Measurements from ENCODE around the gene GPR162.
"Not testable (repeated sequence)": the region's sequence is repeated elsewhere in the genome, so short reads cannot be mapped to it uniquely, and the experiment has no call there.

GPR162 gene

DNA sequence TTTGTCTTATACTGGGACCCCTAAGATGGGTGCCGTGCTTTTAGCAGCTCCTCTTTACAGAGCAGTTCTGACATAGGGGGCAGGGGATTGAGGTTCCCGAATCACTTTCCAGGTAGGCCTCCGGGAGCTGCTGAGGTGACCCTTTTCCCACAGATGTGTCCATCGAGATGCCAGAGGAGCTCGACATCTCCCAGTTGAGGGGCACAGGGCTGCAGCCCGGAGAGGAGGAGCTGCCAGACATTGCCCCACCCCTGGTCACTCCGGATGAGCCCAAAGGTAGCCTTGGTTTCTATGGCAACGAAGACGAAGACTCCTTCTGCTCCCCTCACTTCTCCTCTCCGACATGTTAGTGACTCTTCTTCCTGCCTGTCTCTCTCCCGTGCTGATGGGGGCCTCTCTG is 41.4 kb downstream of the GPR162 start:
- no peak for DNase-seq

DNA sequence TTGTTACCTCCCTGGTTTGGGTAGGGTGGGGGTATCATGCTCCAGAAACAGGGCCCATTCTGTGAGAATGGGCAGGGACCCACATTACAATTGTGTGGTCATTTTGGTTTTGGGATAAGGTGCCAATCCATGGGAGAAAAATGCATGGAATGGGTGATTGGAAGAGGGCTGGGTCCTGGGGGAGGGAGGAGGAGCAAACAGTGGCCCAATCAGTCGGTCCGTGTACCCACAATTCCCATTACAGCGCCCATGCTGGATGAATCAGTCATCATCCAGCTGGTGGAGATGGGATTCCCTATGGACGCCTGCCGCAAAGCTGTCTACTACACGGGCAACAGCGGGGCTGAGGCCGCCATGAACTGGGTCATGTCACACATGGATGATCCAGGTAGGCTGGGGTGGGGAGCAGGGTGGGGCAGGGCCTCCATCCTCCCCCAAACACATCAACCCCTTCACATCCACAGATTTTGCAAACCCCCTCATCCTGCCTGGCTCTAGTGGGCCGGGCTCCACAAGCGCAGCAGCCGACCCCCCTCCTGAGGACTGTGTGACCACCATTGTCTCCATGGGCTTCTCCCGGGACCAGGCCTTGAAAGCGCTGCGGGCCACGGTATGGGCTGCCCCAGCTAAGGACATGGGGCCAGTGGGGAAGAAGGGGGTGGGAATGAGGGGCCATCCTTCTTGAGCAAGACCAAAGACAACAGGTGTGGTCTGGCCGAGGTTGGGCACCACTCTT is 42.1 kb downstream of the GPR162 start:
- DNase-seq, result no peak

DNA sequence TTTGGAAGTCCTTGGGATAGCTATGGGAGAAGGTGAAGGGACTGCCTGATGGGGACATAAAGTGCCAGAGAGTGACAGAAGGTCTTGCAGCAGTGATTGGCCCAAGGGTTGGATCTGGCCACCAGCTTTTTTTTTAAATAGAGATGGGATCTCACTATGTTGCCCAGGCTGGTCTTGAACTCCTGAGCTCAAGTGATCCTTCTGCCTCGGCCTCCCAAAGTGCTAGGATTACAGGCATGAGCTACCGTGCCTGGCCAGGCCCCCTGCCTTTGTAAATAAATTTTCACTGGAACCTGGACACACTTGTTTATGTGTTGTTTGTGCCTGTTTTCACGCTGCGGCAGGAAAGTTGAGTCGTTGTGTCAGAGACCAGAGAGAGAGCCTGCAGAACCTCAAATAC is 43.7 kb downstream of the GPR162 start:
- DNase-seq, result not testable (repeated sequence)

DNA sequence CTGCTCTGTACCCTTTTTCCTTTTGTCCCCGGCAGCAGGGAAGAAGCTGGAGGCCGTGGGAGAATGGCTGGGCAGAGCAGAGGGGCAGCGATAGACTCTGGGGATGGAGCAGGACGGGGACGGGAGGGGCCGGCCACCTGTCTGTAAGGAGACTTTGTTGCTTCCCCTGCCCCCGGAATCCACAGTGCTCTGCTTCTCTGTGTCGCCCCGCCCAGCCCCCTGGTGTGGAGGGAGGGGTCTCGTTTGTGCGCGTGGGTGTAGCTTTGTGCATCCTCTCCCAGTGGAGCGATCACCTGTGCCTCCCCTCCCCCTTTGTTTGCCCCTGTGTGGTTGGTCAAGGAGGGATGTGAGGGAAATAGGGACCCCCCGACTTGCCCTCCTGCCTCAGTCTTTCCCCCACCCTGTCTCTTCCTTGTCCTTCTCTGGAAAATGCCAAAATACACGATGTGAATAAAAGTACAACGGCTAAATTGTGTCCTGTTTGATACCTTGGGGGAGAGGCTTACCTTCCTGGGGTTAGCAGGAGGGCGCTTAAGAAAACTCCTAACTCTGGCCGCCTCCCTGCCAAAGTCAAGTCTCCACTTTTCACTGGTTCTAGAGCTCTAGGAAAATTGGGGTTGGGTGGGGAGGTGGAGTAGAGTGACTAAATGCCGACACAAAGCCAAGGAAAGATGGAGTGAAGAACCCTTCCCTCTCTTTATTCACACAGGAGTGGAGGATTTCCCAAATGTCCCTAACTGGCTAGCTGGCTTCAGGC is 44.7 kb downstream of the GPR162 start:
- no peak for DNase-seq

DNA sequence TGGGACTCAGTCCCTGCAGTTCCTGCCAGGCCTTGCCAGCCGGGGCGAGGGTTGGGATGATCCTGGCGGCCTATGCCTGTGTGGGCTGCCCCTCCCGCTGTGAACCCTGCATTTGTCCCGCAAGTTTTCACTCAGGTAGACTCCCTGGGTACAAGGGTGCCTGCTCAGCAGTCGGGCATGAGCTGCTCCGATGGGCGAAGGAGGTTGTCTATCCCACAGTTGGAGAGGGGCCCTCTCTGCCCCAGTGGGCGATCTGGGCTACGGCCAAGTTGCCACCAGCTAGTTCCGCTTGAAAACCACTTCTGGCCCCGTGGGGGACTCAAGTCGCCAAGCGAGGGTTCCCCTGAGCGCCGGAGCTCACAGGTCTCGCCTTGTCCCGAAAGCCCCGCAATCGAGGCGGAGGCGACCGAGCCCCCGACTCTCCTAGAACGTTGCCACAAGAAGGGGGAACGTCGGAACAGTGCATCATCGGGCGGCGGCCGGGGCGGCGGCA is 45.3 kb downstream of the GPR162 start:
- DNase-seq, result no peak

- DNase-seq, result peak; percentile 27
These were observed 46.0 kb downstream of the GPR162 start, which contains the start of gene TPI1 for GRCh38 chr12:6867413-6868210. Gene TPI1 (plus strand): TSS chr12:6867531. CDS start chr12:6867567, 36 bp downstream.

DNA sequence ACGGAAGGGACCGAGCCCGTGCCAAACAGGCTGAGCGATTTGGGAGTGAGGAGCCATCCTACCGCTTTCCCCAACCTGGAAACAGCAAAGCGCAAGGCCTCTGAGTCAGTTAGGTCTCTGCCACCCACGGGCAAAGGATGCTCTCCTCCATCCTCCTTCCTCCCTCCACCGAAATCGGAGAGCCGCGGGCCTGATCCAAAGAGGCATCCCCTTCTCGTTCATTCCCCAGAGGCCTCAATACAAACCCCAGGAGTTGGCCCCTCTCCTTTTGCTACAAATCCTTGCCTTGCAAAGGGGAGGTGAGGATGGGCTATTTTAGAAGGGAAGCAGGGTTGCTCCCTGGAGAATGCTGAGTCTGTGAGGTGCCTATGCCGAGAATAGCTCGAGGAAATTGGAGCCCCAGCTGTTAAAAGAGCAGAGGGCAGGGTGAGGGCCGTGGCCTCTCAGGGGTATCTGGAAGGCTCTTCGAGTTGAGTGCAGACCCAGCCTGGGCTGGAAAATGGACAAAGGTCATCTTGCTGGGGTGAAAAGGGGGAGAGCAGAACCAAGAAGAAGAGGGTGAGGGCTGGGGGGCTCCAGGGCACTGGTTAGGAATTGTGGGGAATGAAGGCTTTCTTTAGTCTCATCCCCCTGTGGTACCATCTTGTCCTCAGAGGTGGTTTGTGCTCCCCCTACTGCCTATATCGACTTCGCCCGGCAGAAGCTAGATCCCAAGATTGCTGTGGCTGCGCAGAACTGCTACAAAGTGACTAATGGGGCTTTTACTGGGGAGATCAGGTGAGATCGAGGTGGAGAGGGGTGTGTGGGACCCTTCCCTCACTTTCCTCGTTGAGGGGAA is 46.8 kb downstream of the GPR162 start:
- no peak for DNase-seq

DNA sequence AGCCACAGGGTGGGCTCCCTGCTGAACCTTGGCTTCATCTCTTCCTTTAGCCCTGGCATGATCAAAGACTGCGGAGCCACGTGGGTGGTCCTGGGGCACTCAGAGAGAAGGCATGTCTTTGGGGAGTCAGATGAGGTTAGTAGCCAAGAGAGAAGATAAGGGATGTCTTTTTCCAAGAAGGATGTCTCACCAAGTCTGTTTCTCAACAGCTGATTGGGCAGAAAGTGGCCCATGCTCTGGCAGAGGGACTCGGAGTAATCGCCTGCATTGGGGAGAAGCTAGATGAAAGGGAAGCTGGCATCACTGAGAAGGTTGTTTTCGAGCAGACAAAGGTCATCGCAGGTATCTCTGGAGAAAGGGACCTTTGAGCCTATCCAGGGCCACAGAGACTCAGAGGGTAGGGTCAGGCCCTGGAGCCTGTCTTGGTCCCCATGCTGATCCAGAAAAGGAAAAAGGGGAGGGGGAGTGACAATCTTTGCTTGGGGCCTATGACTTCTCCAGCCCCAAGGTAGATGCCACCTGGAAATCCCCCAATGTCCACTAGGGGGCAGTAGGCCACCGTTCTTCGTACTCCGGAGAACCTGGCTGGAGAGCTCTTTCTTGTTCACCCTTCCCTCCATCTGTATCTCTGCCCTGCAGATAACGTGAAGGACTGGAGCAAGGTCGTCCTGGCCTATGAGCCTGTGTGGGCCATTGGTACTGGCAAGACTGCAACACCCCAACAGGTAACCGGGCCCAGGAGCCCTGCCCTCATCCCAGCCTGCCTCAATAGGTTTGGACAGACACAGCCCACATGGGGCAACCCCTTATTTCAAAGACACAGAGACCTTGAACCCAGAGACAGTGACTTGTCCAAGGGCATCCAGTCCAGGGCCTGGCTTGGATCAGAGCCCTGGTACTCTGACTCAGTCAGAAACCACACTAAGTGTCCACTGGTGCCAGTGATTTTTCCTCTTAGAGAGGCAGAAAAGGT is 47.7 kb downstream of the GPR162 start:
- peak; percentile 69 for DNase-seq

DNA sequence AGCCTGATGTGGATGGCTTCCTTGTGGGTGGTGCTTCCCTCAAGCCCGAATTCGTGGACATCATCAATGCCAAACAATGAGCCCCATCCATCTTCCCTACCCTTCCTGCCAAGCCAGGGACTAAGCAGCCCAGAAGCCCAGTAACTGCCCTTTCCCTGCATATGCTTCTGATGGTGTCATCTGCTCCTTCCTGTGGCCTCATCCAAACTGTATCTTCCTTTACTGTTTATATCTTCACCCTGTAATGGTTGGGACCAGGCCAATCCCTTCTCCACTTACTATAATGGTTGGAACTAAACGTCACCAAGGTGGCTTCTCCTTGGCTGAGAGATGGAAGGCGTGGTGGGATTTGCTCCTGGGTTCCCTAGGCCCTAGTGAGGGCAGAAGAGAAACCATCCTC is 48.7 kb downstream of the GPR162 start:
- not testable (repeated sequence) for DNase-seq

DNA sequence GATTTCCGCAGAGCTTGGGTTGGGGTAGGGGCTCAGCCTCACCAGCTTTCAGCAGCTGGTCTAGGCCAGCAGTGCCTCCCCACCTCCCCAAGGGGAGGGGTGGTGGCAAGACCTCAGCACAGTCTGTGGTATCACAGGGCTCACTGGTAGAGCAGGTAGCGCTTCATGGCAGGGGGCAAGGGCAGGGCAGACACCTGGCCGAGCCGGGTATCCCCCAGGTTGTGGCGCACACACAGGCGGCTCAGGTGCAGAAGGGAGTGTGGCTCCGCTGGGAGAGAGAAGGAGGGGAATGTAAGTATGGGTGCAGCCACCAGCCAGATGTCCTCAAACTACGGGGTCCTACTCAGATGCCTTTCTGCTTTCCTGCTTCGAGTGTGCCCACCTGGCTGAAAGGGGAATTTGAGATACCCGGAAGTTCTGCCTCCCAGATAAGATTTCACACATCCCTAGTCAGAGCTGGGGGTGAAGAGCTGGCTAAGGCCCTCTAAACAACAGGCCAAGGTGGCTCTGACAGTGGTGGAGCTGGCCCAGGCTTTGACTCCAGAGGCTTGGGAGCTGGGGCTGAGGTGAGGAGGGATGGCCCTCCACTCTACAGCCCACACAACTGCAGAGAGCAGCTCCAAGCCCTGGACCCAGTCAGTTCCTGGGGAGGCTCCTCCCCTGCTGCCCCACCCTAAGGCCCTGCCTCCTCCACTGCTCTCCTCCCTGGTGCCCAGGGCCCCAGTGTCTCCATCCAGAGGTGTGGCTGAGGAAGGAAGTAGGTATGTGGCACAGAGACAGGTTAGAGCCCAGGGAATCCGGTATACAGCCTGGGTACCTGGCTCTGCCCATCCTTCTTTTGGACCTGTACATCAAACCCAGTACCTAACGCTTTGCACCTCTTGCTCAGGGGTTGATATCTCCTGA is 49.7 kb downstream of the GPR162 start:
- DNase-seq, result no peak

- peak; percentile 36 for DNase-seq
These were observed 50.7 kb downstream of the GPR162 start for GRCh38 chr12:6872073-6873048.

GRCh38 chr12:6873094-6874014 is 51.7 kb downstream of the GPR162 start, which contains the start of gene SPSB2:
Gene SPSB2 (minus strand): TSS chr12:6873303. CDS start chr12:6872901, 402 bp downstream.
- DNase-seq, result peak; percentile 93

- DNase-seq, result not testable (repeated sequence)
These were observed 52.4 kb downstream of the GPR162 start for GRCh38 chr12:6874015-6874368.

Data from DMS79 (cell line).